WTC11 (cell line): ENCODE measurements around the gene MSI2. TPM values are rescaled to one million over a fixed set of nuclear protein-coding genes. Genes with fewer than 3 reads are reported as not detected.

Source experiments
- ATAC-seq: fragments of 200-7000 bp; cut with Tn5 transposase; 2 replicates; pipeline ENCODE4 v1.10.0; 2021; ENCODE audit warnings: mild to moderate bottlenecking, moderate library complexity
- CTCF ChIA-PET: fragments of 300-600 bp; sonication (Branson Sonifier 250); formaldehyde crosslinking; loops from one replicate; lab custom pipeline; 2021; ENCODE audit warnings: antibody characterized with exemption; lab: Charles Lee
- POLR2A ChIA-PET: fragments of 350-600 bp; sonication (Branson Sonifier 250); formaldehyde crosslinking; loops from one replicate; lab custom pipeline; 2021; ENCODE audit warnings: antibody characterized with exemption; lab: Charles Lee
- DNase-seq: peaks from one replicate; pipeline ENCODE4 v3.0.0; 2021; ENCODE audit warnings: low spot score
- H3K27ac Mint-ChIP-seq: 2 replicates; pipeline ENCODE4 v1.8.0; 2021; ENCODE audit warnings: mixed read lengths
- H3K27me3 Mint-ChIP-seq: 2 replicates; pipeline ENCODE4 v1.8.0; 2021; ENCODE audit warnings: low read depth, mild to moderate bottlenecking, moderate library complexity, mixed read lengths
- H3K36me3 Mint-ChIP-seq: 2 replicates; pipeline ENCODE4 v1.8.0; 2021; ENCODE audit warnings: mixed read lengths
- H3K4me1 Mint-ChIP-seq: 2 replicates; pipeline ENCODE4 v1.8.0; 2022; ENCODE audit warnings: mixed read lengths
- H3K4me3 Mint-ChIP-seq: 2 replicates; pipeline ENCODE4 v1.8.0; 2021; ENCODE audit warnings: mild to moderate bottlenecking, moderate library complexity, mixed read lengths
- H3K9me3 Mint-ChIP-seq: 2 replicates; pipeline ENCODE4 v1.8.0; 2021; ENCODE audit warnings: mixed read lengths
- CREM ChIP-seq: sonication (generic); formaldehyde crosslinking; IDR thresholded peaks from 2 replicates; pipeline ENCODE4 v1.8.1; 2022; ENCODE audit warnings: mild to moderate bottlenecking, missing genetic modification reagents, moderate library complexity
- ELF4 ChIP-seq: sonication (generic); formaldehyde crosslinking; IDR thresholded peaks from 2 replicates; pipeline ENCODE4 v1.8.1; 2022; ENCODE audit warnings: low read depth, mild to moderate bottlenecking, moderate library complexity, missing genetic modification reagents
- EMX1 ChIP-seq: fragments of 250-450 bp; sonication (Bioruptor Pico); IDR thresholded peaks from 2 replicates; pipeline ENCODE4 v1.8.0; 2021; ENCODE audit warnings: mild to moderate bottlenecking
- FOXP1 ChIP-seq: sonication (generic); formaldehyde crosslinking; IDR thresholded peaks from 2 replicates; pipeline ENCODE4 v1.8.0; 2022; ENCODE audit warnings: missing genetic modification reagents, mild to moderate bottlenecking, moderate library complexity, borderline replicate concordance
- GRHL2 ChIP-seq: fragments of 250-450 bp; sonication (Bioruptor Pico); IDR thresholded peaks from 2 replicates; pipeline ENCODE4 v1.8.0; 2022; ENCODE audit warnings: mild to moderate bottlenecking, moderate library complexity; ENCODE audit not compliant: insufficient replicate concordance, severe bottlenecking
- MXD4 ChIP-seq: fragments of 250-450 bp; sonication (Bioruptor Pico); IDR thresholded peaks from 2 replicates; pipeline ENCODE4 v1.8.0; 2021; ENCODE audit warnings: mild to moderate bottlenecking, moderate library complexity, borderline replicate concordance
- MYBL2 ChIP-seq: sonication (generic); formaldehyde crosslinking; IDR thresholded peaks from 2 replicates; pipeline ENCODE4 v1.8.1; 2023; ENCODE audit warnings: mild to moderate bottlenecking, moderate library complexity, missing genetic modification reagents
- NR2C2 ChIP-seq: sonication (generic); formaldehyde crosslinking; IDR thresholded peaks from 2 replicates; pipeline ENCODE4 v1.8.0; 2022; ENCODE audit warnings: mild to moderate bottlenecking, missing genetic modification reagents
- SP1 ChIP-seq: sonication (generic); formaldehyde crosslinking; conservative IDR thresholded peaks from 2 replicates; pipeline ENCODE4 v1.8.1; 2022; ENCODE audit warnings: missing genetic modification reagents
- TEAD4 ChIP-seq: sonication (generic); formaldehyde crosslinking; IDR thresholded peaks from 2 replicates; pipeline ENCODE4 v1.8.0; 2022; ENCODE audit warnings: mild to moderate bottlenecking, missing genetic modification reagents
- ZNF121 ChIP-seq: sonication (generic); formaldehyde crosslinking; IDR thresholded peaks from 2 replicates; pipeline ENCODE4 v1.8.0; 2023; ENCODE audit warnings: missing genetic modification reagents
- ZNF232 ChIP-seq: sonication (generic); formaldehyde crosslinking; IDR thresholded peaks from 2 replicates; pipeline ENCODE4 v1.8.0; 2022; ENCODE audit warnings: mild to moderate bottlenecking, missing genetic modification reagents
- ZNF263 ChIP-seq: sonication (generic); formaldehyde crosslinking; IDR thresholded peaks from 2 replicates; pipeline ENCODE4 v1.8.1; 2022; ENCODE audit warnings: low read depth, mild to moderate bottlenecking, moderate library complexity, missing genetic modification reagents
- total RNA-seq: library from RNA; stranded (reverse); gene quantifications from 3 replicates; pipeline ENCODE4 v1.2.3, GENCODE V29; 2021
- TF ChIP-seq, protein P1 (sequence below): sonication (generic); formaldehyde crosslinking; IDR thresholded peaks from 2 replicates; pipeline ENCODE4 v1.8.1; 2023; ENCODE audit warnings: mild to moderate bottlenecking, missing genetic modification reagents, moderate library complexity
- TF ChIP-seq, protein P2 (sequence below): sonication (generic); formaldehyde crosslinking; IDR thresholded peaks from 2 replicates; pipeline ENCODE4 v1.8.0; 2023; ENCODE audit warnings: missing genetic modification reagents, mild to moderate bottlenecking, borderline replicate concordance
- TF ChIP-seq, protein P3 (sequence below): sonication (generic); formaldehyde crosslinking; IDR thresholded peaks from 2 replicates; pipeline ENCODE4 v1.8.1; 2022; ENCODE audit warnings: mild to moderate bottlenecking, missing genetic modification reagents, moderate library complexity, borderline replicate concordance
- TF ChIP-seq, protein P4 (sequence below): sonication (generic); formaldehyde crosslinking; IDR thresholded peaks from 2 replicates; pipeline ENCODE4 v1.8.1; 2023; ENCODE audit warnings: mild to moderate bottlenecking, missing genetic modification reagents
- TF ChIP-seq, protein P5 (sequence below): sonication (generic); formaldehyde crosslinking; IDR thresholded peaks from 2 replicates; pipeline ENCODE4 v1.8.0; 2022; ENCODE audit warnings: mild to moderate bottlenecking, missing genetic modification reagents
- TF ChIP-seq, protein P6 (sequence below): sonication (generic); formaldehyde crosslinking; IDR thresholded peaks from 2 replicates; pipeline ENCODE4 v1.8.1; 2023; ENCODE audit warnings: mild to moderate bottlenecking, missing genetic modification reagents, moderate library complexity

Gene MSI2
- total RNA-seq, 1 experiment from 2014 or later = 82.1 TPM

DNA sequence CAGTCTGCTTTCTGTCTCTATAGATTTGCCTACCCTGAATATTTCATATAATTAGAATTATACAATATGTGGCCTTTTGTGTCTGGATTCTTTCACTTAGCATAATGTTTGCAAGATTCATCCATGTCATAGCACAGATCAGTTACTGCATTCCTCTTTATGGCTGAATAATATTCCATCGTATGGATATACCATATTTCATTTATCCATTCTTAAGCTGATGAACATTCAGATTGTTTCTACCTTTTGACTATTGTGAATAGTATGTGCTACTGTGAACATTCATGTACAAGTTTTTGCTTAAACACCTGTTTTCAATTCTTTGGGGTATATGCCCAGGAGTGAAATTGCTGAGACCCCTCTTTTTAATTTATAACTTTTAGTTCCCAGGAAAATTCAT, 49.4 kb upstream of the MSI2 start:
- TF ChIP-seq ZNF121 (CRISPR knock-in tag) = no peak
- TF ChIP-seq EMX1 = no peak
- TF ChIP-seq, protein P1, sequence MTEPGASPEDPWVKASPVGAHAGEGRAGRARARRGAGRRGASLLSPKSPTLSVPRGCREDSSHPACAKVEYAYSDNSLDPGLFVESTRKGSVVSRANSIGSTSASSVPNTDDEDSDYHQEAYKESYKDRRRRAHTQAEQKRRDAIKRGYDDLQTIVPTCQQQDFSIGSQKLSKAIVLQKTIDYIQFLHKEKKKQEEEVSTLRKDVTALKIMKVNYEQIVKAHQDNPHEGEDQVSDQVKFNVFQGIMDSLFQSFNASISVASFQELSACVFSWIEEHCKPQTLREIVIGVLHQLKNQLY = no peak
- TF ChIP-seq, protein P2, sequence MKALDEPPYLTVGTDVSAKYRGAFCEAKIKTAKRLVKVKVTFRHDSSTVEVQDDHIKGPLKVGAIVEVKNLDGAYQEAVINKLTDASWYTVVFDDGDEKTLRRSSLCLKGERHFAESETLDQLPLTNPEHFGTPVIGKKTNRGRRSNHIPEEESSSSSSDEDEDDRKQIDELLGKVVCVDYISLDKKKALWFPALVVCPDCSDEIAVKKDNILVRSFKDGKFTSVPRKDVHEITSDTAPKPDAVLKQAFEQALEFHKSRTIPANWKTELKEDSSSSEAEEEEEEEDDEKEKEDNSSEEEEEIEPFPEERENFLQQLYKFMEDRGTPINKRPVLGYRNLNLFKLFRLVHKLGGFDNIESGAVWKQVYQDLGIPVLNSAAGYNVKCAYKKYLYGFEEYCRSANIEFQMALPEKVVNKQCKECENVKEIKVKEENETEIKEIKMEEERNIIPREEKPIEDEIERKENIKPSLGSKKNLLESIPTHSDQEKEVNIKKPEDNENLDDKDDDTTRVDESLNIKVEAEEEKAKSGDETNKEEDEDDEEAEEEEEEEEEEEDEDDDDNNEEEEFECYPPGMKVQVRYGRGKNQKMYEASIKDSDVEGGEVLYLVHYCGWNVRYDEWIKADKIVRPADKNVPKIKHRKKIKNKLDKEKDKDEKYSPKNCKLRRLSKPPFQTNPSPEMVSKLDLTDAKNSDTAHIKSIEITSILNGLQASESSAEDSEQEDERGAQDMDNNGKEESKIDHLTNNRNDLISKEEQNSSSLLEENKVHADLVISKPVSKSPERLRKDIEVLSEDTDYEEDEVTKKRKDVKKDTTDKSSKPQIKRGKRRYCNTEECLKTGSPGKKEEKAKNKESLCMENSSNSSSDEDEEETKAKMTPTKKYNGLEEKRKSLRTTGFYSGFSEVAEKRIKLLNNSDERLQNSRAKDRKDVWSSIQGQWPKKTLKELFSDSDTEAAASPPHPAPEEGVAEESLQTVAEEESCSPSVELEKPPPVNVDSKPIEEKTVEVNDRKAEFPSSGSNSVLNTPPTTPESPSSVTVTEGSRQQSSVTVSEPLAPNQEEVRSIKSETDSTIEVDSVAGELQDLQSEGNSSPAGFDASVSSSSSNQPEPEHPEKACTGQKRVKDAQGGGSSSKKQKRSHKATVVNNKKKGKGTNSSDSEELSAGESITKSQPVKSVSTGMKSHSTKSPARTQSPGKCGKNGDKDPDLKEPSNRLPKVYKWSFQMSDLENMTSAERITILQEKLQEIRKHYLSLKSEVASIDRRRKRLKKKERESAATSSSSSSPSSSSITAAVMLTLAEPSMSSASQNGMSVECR (CRISPR knock-in tag) = no peak
- no peak for TF ChIP-seq SP1 (CRISPR knock-in tag)
- no peak for TF ChIP-seq ZNF263
- TF ChIP-seq TEAD4 (CRISPR knock-in tag) = no peak
- no peak for TF ChIP-seq MXD4 (CRISPR knock-in tag)
- TF ChIP-seq GRHL2 (CRISPR knock-in tag) = no peak
- no peak for TF ChIP-seq MYBL2 (CRISPR knock-in tag)
- TF ChIP-seq ELF4 (CRISPR knock-in tag) = no peak
- TF ChIP-seq, protein P3, sequence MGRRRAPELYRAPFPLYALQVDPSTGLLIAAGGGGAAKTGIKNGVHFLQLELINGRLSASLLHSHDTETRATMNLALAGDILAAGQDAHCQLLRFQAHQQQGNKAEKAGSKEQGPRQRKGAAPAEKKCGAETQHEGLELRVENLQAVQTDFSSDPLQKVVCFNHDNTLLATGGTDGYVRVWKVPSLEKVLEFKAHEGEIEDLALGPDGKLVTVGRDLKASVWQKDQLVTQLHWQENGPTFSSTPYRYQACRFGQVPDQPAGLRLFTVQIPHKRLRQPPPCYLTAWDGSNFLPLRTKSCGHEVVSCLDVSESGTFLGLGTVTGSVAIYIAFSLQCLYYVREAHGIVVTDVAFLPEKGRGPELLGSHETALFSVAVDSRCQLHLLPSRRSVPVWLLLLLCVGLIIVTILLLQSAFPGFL (CRISPR knock-in tag) = no peak
- TF ChIP-seq, protein P4, sequence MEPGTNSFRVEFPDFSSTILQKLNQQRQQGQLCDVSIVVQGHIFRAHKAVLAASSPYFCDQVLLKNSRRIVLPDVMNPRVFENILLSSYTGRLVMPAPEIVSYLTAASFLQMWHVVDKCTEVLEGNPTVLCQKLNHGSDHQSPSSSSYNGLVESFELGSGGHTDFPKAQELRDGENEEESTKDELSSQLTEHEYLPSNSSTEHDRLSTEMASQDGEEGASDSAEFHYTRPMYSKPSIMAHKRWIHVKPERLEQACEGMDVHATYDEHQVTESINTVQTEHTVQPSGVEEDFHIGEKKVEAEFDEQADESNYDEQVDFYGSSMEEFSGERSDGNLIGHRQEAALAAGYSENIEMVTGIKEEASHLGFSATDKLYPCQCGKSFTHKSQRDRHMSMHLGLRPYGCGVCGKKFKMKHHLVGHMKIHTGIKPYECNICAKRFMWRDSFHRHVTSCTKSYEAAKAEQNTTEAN (CRISPR knock-in tag) = no peak
- TF ChIP-seq CREM (CRISPR knock-in tag) = no peak
- TF ChIP-seq ZNF232 (CRISPR knock-in tag) = no peak
- TF ChIP-seq, protein P5, sequence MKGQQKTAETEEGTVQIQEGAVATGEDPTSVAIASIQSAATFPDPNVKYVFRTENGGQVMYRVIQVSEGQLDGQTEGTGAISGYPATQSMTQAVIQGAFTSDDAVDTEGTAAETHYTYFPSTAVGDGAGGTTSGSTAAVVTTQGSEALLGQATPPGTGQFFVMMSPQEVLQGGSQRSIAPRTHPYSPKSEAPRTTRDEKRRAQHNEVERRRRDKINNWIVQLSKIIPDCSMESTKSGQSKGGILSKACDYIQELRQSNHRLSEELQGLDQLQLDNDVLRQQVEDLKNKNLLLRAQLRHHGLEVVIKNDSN = no peak
- TF ChIP-seq, protein P6, sequence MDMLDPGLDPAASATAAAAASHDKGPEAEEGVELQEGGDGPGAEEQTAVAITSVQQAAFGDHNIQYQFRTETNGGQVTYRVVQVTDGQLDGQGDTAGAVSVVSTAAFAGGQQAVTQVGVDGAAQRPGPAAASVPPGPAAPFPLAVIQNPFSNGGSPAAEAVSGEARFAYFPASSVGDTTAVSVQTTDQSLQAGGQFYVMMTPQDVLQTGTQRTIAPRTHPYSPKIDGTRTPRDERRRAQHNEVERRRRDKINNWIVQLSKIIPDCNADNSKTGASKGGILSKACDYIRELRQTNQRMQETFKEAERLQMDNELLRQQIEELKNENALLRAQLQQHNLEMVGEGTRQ (CRISPR knock-in tag) = no peak
- TF ChIP-seq NR2C2 (CRISPR knock-in tag) = no peak
- no peak for TF ChIP-seq FOXP1 (CRISPR knock-in tag)
- CTCF ChIA-PET = interaction anchor here (1.8 kb wide), 1 partner anchor 465 kb away, joined by 5 read pairs; no protein-coding TSS in a partner anchor
- DNase-seq = no peak
- POLR2A ChIA-PET = no interaction called here
- H3K27ac Mint-ChIP-seq = no peak overlapping the region
- peaks cover 6% of the 10 kb centered on the region; the same call in 1 of the 2 replicates for H3K36me3 Mint-ChIP-seq
- no peak for ATAC-seq
- peaks cover 7% of the 10 kb centered on the region for H3K4me1 Mint-ChIP-seq
- no peak overlapping the region for H3K4me3 Mint-ChIP-seq
- H3K9me3 Mint-ChIP-seq = peaks cover 28% of the 10 kb centered on the region
- H3K27me3 Mint-ChIP-seq = no peaks in the 10 kb centered on the region
